OCI-LY7 (cell line): ENCODE data around the gene DHRSX.

Experiments
- CTCF ChIP-seq: fragments of 200-600 bp; sonication (generic); conservative IDR thresholded peaks from 2 replicates; pipeline ENCODE4 v1.5.1; 2014; ENCODE audit warnings: mild to moderate bottlenecking, antibody characterized with exemption, low read length, moderate library complexity, mixed read lengths
- EZH2phosphoT487 ChIP-seq: fragments of 200-600 bp; sonication (generic); IDR thresholded peaks from 2 replicates; pipeline ENCODE4 v1.6.1; 2018; ENCODE audit warnings: low read depth, borderline replicate concordance, mild to moderate bottlenecking, mixed run types, antibody characterized with exemption, low read length, moderate library complexity, mixed read lengths

- TF ChIP-seq CTCF (no peak), EZH2phosphoT487 (no peak)
These were observed 269.1 kb downstream of the DHRSX start for GRCh38 chrX:2231570-2232192.
